SK-N-SH treated with all-trans-retinoic acid at 6 μM for 48 hours (cell line): Measurements from ENCODE around the gene VSIR.

Experiments
- ARNTL ChIP-seq: fragments of 450-650 bp; formaldehyde crosslinking; IDR thresholded peaks from 2 replicates; pipeline ENCODE4 v1.5.0; 2020; ENCODE audit warnings: low read depth, mild to moderate bottlenecking, moderate library complexity, borderline replicate concordance
- BACH2 ChIP-seq: fragments of 250-450 bp; sonication (Bioruptor Pico); IDR thresholded peaks from 2 replicates; pipeline ENCODE4 v1.9.0; 2021; ENCODE audit warnings: mild to moderate bottlenecking, borderline replicate concordance
- ZNF565 ChIP-seq: fragments of 450-650 bp; formaldehyde crosslinking; conservative IDR thresholded peaks from 2 replicates; pipeline ENCODE4 v1.5.0; 2020; ENCODE audit warnings: low read depth, mild to moderate bottlenecking, moderate library complexity

- TF ChIP-seq BACH2 (CRISPR knock-in tag) (no peak), ARNTL (CRISPR knock-in tag) (no peak), ZNF565 (CRISPR knock-in tag) (no peak)
Measured at GRCh38 chr10:71727105-71727737, 46.1 kb downstream of the VSIR start.
